Omental fat pad (tissue), 4 donors: ENCODE results near the gene COPS9. TPM values are rescaled to one million over a fixed set of nuclear protein-coding genes. Genes with fewer than 3 reads are reported as not detected.

Experiments
- ATAC-seq: fragments of 150-250 bp; one replicate; pipeline ENCODE4 v1.9.1; 2016; ENCODE audit warnings: mild to moderate bottlenecking, moderate library complexity; ENCODE audit not compliant: low FRiP score
- DNase-seq: peaks from one replicate; pipeline ENCODE4 v3.0.0-alpha.2; 2019; ENCODE audit warnings: low spot score
- CTCF ChIP-seq, 3 donors: fragments of 450-650 bp; IDR thresholded peaks; one replicate each; pipeline ENCODE4 v1.5.1; 2016 to 2017; ENCODE audit warnings: antibody characterized with exemption in 3 of 3, mild to moderate bottlenecking in 3 of 3, moderate library complexity in 2 of 3
- total RNA-seq, 4 donors: library from RNA; depleted of rRNA; stranded (reverse); fragments of >200 nt; gene quantifications; one replicate each; pipeline ENCODE4 v1.1.0, GENCODE V29; 2016

The COPS9 gene
- total RNA-seq, 4 donors from 2014 or later, result 130 to 198 (median 150) TPM

DNA sequence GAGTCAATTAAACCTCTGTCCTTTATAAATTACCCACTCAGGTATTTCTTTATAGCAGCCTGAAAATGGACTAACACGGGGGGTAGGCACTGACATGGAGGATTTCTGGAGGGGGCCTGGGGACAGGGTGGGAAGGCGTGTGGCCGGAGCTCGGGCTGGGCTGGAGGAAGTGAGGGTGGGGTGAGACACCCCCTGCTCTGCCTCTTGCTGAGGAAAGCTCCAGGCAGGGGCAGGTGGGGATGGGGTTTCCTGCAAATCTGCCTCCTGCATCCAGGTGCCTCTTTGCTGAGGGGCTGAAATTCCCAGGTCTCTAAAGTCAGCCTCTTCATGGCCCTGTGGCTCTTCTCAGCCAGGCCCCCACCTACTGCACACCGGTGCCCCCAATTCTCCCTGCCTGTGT is 30.1 kb upstream of the COPS9 start:
- DNase-seq, result no peak
- no peak for TF ChIP-seq CTCF (IDR thresholded peaks at IDR 0.05)
- ATAC-seq, result no peak

DNA sequence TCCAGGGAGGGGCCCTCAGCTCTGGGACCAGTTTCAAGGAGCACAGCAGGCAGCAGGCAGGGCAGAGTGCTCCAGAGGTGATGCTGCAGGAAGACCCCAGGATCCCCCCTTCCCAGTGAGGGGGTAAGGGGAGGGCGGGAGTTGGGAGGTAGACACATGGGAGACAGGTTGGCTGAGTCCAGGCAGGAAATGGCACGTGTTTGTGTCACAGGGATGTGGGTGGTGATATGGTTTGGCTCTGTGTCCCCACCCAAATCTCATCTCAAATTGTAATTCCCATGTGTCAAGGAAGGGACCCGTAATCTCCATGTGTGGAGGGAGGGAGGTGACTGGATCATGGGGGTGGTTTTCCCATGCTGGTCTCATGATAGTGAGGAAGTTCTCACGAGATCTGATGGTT is 29.6 kb upstream of the COPS9 start:
- TF ChIP-seq CTCF (IDR thresholded peaks at IDR 0.05), result no peak
- no peak for DNase-seq
- ATAC-seq, result no peak

GRCh38 chr2:240165034-240165433 is 28.9 kb upstream of the COPS9 start:
- no peak for TF ChIP-seq CTCF (IDR thresholded peaks at IDR 0.05)
- ATAC-seq, result no peak
- no peak for DNase-seq

- ATAC-seq (no peak), DNase-seq (no peak)
- TF ChIP-seq CTCF (IDR thresholded peaks at IDR 0.05), result no peak
Observed at GRCh38 chr2:240164586-240164985, 28.5 kb upstream of the COPS9 start.

DNA sequence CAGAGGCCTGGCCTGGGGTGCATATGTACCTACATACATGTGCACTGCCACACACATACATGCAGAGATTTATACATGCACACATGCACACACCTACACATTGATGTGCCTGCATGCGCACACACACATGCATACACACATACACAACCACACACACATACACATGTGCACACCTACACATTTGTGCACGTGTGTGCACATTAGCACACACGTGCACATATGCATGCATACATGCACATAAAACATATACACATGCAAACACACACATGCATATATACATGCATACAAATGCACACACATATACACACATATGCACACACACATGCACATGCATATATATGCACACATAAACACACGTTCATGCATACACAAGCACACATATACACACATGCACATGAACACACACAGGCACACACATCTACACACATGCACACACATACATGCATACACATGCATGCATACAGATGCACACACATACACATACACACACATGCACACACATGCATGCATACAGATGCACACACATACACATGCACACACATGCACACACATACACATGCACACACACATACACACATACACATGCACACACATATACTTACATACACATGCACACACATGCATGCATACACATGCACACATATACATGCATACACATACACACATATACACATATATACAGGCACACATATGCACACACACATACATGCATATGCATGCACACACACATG is 27.9 kb upstream of the COPS9 start:
- ATAC-seq, result no peak
- no peak for TF ChIP-seq CTCF (IDR thresholded peaks at IDR 0.05)
- DNase-seq, result no peak

DNA sequence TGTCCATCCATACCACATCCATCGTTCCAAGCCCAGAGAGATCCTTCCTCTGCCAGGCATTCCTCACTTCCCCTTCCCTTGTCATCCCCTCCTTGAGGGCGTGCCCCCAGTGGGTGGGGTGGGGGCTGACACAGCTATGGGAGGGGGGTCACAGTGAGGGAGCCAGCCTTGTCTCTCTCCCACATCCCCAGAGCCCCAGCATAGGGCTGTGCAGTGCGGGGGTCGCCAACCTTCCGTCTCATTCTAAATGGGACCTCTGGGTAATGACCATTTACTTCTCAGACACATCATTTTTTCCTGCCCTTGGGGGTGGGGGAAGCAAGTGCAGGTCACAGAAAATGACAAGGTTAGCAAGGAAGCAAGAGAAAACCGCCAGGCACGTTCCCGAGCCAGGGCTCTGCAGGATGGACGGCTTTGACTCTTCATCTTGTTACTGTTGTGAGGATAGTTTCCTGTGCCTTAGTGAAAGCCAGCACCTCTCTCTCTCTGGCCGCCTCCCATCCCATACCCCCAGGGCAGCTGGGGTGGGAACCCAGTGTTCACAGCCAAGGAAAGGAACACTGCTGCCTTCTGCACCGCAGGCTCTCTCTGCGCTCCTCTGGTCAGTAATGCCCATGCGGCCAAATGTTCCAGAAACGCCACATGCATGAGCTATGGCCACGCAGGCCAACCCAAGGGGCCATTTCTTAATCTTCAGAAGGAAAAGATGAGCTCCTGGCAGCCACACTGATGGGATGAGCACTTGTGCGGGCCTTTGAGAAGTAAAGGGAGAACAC is 27.0 kb upstream of the COPS9 start:
- DNase-seq, result no peak
- no peak for ATAC-seq

More for the DNA sequence above, 27.0 kb upstream of the COPS9 start:
- TF ChIP-seq CTCF (IDR thresholded peaks at IDR 0.05), result no peak
